GM23338 (cell line): Measurements from ENCODE around the gene GJB3. TPM values are rescaled to one million over a fixed set of nuclear protein-coding genes. Genes with fewer than 3 reads are reported as not detected.

Source experiments
- ATAC-seq: fragments of 200-7000 bp; cut with Tn5 transposase; 3 replicates; pipeline ENCODE4 v1.9.1; 2020
- DNase-seq: peaks from one replicate; pipeline ENCODE4 v3.0.0-alpha.2; 2015; ENCODE audit warnings: low spot score
- H2AFZ ChIP-seq: fragments of 200-600 bp; sonication (generic); 2 replicates; pipeline ENCODE4 v1.8.0; 2016; ENCODE audit warnings: antibody characterized with exemption, mild to moderate bottlenecking, moderate library complexity
- H3F3A ChIP-seq: fragments of 200-600 bp; sonication (generic); replicated peaks from 2 replicates; pipeline ENCODE4 v1.8.0; 2017; ENCODE audit warnings: antibody characterized with exemption, mixed run types, low read depth
- H3K27ac ChIP-seq: fragments of 200-600 bp; sonication (generic); 2 replicates; pipeline ENCODE4 v1.6.1; 2016; ENCODE audit warnings: low read depth
- H3K27me3 ChIP-seq: fragments of 200-600 bp; sonication (generic); 2 replicates; pipeline ENCODE4 v1.8.0; 2016; ENCODE audit warnings: mild to moderate bottlenecking, mixed run types, moderate library complexity; ENCODE audit not compliant: insufficient read depth
- H3K36me3 ChIP-seq: fragments of 200-600 bp; sonication (generic); 2 replicates; pipeline ENCODE4 v1.8.0; 2016; ENCODE audit warnings: mild to moderate bottlenecking; ENCODE audit not compliant: insufficient read depth
- H3K4me1 ChIP-seq: fragments of 200-600 bp; sonication (generic); 2 replicates; pipeline ENCODE4 v1.8.0; 2016; ENCODE audit warnings: mild to moderate bottlenecking, moderate library complexity; ENCODE audit not compliant: insufficient read depth
- H3K4me2 ChIP-seq: fragments of 200-600 bp; sonication (generic); 2 replicates; pipeline ENCODE4 v1.7.1; 2017; ENCODE audit warnings: mixed run types
- H3K4me3 ChIP-seq: fragments of 200-600 bp; sonication (generic); 2 replicates; pipeline ENCODE4 v1.6.1; 2016; ENCODE audit warnings: mixed run types
- H3K79me2 ChIP-seq: fragments of 200-600 bp; sonication (generic); replicated peaks from 2 replicates; pipeline ENCODE4 v1.8.0; 2017; ENCODE audit warnings: mild to moderate bottlenecking; ENCODE audit not compliant: insufficient read depth
- H3K9me2 ChIP-seq: fragments of 200-600 bp; sonication (generic); 2 replicates; pipeline ENCODE4 v1.8.0; 2017; ENCODE audit not compliant: insufficient read depth
- H4K20me1 ChIP-seq: fragments of 200-600 bp; sonication (generic); replicated peaks from 2 replicates; pipeline ENCODE4 v1.8.0; 2017; ENCODE audit warnings: mild to moderate bottlenecking; ENCODE audit not compliant: insufficient read depth
- H3K27ac Mint-ChIP-seq: 2 replicates; pipeline ENCODE4 v1.8.0; 2020; ENCODE audit warnings: inconsistent platforms, mild to moderate bottlenecking, moderate library complexity, mixed read lengths
- H3K27me3 Mint-ChIP-seq: 3 replicates; pipeline ENCODE4 v1.8.0; 2022; ENCODE audit warnings: low read depth, mild to moderate bottlenecking, moderate library complexity, mixed read lengths, inconsistent platforms; ENCODE audit not compliant: insufficient read depth, poor library complexity
- H3K36me3 Mint-ChIP-seq: 3 replicates; pipeline ENCODE4 v1.8.0; 2021; ENCODE audit warnings: low read depth, mild to moderate bottlenecking, inconsistent platforms, moderate library complexity, mixed read lengths
- H3K4me1 Mint-ChIP-seq: 3 replicates; pipeline ENCODE4 v1.8.0; 2020; ENCODE audit warnings: mild to moderate bottlenecking, inconsistent platforms, mixed read lengths
- H3K4me3 Mint-ChIP-seq: 3 replicates; pipeline ENCODE4 v1.8.0; 2021; ENCODE audit warnings: moderate library complexity, mild to moderate bottlenecking, inconsistent platforms, mixed read lengths
- H3K9me3 Mint-ChIP-seq: 3 replicates; pipeline ENCODE4 v1.8.0; 2020; ENCODE audit warnings: moderate library complexity, mild to moderate bottlenecking, inconsistent platforms, mixed read lengths
- CREB1 ChIP-seq: fragments of 250-450 bp; sonication (Bioruptor Pico); IDR thresholded peaks from 2 replicates; pipeline ENCODE4 v1.5.0; 2020; ENCODE audit warnings: low read depth, mild to moderate bottlenecking, moderate library complexity
- NANOG ChIP-seq: IDR thresholded peaks from 2 replicates; pipeline ENCODE4 v1.6.1; 2016; ENCODE audit warnings: antibody characterized with exemption, borderline replicate concordance
- POLR2AphosphoS5 ChIP-seq: IDR thresholded peaks from 2 replicates; pipeline ENCODE4 v1.6.1; 2016; ENCODE audit warnings: antibody characterized with exemption, low read depth
- polyA plus RNA-seq: library from polyadenylated mRNA; unstranded; fragments of >200 nt; fragmentation: Nextera tagmentation; extraction: Ambion mirVana; gene quantifications from 2 replicates; pipeline ENCODE4 v1.2.1, GENCODE V29; 2016
- total RNA-seq: library from RNA; depleted of rRNA; stranded (reverse); fragments of >200 nt; shearing (Covaris generic); gene quantifications from 2 replicates; pipeline ENCODE4 v1.2.3, GENCODE V29; 2014; rRNA removed
- TF ChIP-seq, protein P1 (sequence below): IDR thresholded peaks from one replicate; pipeline ENCODE4 v1.6.1; 2018; ENCODE audit warnings: antibody characterized with exemption; ENCODE audit not compliant: unreplicated experiment
- TF ChIP-seq, protein P2 (sequence below), 2 experiments: fragments of 200-600 bp in 1 of 2; sonication (generic) in 1 of 2; conservative IDR thresholded peaks; 2 replicates each; pipeline versions ENCODE4 v1.5.1 to v1.6.1; 2016 to 2017; ENCODE audit warnings: antibody characterized with exemption in 2 of 2, low read depth in 2 of 2, mild to moderate bottlenecking in 2 of 2, moderate library complexity in 1 of 2

GJB3 gene
- total and polyA plus RNA-seq, 2 experiments from 2014 or later = 0.26 to 0.31 TPM

DNA sequence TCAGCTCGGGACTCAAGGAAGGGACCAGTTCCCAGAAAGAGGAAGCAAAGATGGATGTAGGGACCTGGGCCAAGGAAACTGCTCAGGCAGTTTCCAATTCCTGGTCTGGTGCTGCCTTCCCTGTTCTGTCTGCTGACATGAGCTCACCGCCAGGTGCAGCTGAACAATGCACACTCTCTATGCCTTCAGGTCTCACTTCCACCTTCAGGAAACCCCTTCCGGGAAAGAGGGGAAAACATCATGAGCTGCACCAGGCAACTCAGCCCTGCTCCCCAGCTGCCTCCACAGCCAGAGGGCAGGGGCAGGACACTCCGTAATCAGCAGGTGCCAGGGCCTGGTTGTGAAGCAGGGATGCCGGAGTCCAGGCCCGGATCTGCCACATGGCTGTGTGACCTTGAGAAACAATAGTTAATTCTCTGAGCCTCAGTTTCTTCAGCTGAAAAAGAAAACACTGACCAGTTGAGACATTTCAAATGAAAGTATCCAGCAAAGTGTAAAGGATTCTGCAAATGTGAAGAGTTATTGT lies 50.8 kb downstream of the GJB3 start:
- no peaks in the 10 kb centered on the region for H3K4me1 ChIP-seq
- Mint-ChIP-seq H3K9me3 (no peaks in the 10 kb centered on the region), H3K36me3 (no peaks in the 10 kb centered on the region), H3K4me3 (no peak overlapping the region), H3K4me1 (peaks cover 2% of the 10 kb centered on the region; the same call in 2 of the 3 replicates), H3K27me3 (peaks cover 3% of the 10 kb centered on the region), H3K27ac (no peak overlapping the region)
- no peak overlapping the region for H3K4me2 ChIP-seq
- no peak overlapping the region for H2AFZ ChIP-seq
- no peak overlapping the region for H3K27ac ChIP-seq
- no peak overlapping the region for H3K4me3 ChIP-seq
- no peaks in the 10 kb centered on the region for H3K27me3 ChIP-seq
- no peaks in the 10 kb centered on the region for H3K79me2 ChIP-seq
- no peaks in the 10 kb centered on the region for H4K20me1 ChIP-seq
- no peaks in the 10 kb centered on the region for H3F3A ChIP-seq
- no peak for DNase-seq
- TF ChIP-seq CREB1 (CRISPR knock-in tag) = no peak
- TF ChIP-seq, protein P1, sequence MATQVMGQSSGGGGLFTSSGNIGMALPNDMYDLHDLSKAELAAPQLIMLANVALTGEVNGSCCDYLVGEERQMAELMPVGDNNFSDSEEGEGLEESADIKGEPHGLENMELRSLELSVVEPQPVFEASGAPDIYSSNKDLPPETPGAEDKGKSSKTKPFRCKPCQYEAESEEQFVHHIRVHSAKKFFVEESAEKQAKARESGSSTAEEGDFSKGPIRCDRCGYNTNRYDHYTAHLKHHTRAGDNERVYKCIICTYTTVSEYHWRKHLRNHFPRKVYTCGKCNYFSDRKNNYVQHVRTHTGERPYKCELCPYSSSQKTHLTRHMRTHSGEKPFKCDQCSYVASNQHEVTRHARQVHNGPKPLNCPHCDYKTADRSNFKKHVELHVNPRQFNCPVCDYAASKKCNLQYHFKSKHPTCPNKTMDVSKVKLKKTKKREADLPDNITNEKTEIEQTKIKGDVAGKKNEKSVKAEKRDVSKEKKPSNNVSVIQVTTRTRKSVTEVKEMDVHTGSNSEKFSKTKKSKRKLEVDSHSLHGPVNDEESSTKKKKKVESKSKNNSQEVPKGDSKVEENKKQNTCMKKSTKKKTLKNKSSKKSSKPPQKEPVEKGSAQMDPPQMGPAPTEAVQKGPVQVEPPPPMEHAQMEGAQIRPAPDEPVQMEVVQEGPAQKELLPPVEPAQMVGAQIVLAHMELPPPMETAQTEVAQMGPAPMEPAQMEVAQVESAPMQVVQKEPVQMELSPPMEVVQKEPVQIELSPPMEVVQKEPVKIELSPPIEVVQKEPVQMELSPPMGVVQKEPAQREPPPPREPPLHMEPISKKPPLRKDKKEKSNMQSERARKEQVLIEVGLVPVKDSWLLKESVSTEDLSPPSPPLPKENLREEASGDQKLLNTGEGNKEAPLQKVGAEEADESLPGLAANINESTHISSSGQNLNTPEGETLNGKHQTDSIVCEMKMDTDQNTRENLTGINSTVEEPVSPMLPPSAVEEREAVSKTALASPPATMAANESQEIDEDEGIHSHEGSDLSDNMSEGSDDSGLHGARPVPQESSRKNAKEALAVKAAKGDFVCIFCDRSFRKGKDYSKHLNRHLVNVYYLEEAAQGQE = no peak
- ATAC-seq = no peak
- no peaks in the 10 kb centered on the region for H3K9me2 ChIP-seq
- H3K36me3 ChIP-seq = no peaks in the 10 kb centered on the region

DNA sequence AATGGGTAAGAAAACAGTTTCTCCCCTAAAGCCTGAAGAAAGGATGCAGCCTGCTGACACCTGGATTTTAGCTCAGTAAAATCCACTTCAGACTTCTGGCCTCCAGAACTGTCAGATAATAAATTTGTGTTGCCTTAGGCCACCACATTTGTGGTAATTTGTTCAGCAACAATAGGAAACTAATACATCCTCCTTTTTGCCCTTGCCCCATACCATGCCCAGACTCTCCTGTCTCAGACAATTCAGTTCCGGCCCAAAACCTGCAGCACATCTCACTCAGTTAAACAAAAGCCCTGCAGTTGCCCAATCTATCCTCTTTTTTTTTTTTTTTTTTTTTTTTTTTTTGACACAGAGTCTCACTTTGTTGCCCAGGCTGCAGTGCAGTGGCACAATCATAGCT lies 52.7 kb downstream of the GJB3 start:
- Histone ChIP-seq H3K4me3 (no peak overlapping the region), H3F3A (no peaks in the 10 kb centered on the region), H3K4me2 (no peak overlapping the region), H3K36me3 (no peaks in the 10 kb centered on the region), H3K4me1 (no peaks in the 10 kb centered on the region), H3K27me3 (no peaks in the 10 kb centered on the region), H3K79me2 (no peaks in the 10 kb centered on the region), H3K27ac (no peak overlapping the region), H2AFZ (no peak overlapping the region), H3K9me2 (no peaks in the 10 kb centered on the region), H4K20me1 (no peaks in the 10 kb centered on the region)
- no peaks in the 10 kb centered on the region for H3K9me3 Mint-ChIP-seq
- ATAC-seq = no peak
- peaks cover 1% of the 10 kb centered on the region for H3K27me3 Mint-ChIP-seq
- TF ChIP-seq NANOG (no peak), POLR2AphosphoS5 (no peak)
- TF ChIP-seq, protein P2, sequence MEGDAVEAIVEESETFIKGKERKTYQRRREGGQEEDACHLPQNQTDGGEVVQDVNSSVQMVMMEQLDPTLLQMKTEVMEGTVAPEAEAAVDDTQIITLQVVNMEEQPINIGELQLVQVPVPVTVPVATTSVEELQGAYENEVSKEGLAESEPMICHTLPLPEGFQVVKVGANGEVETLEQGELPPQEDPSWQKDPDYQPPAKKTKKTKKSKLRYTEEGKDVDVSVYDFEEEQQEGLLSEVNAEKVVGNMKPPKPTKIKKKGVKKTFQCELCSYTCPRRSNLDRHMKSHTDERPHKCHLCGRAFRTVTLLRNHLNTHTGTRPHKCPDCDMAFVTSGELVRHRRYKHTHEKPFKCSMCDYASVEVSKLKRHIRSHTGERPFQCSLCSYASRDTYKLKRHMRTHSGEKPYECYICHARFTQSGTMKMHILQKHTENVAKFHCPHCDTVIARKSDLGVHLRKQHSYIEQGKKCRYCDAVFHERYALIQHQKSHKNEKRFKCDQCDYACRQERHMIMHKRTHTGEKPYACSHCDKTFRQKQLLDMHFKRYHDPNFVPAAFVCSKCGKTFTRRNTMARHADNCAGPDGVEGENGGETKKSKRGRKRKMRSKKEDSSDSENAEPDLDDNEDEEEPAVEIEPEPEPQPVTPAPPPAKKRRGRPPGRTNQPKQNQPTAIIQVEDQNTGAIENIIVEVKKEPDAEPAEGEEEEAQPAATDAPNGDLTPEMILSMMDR (conservative IDR thresholded peaks at IDR 0.05; ENCODE audit: low read depth in 2 of 2) = no peak
- no peak for DNase-seq
- no peaks in the 10 kb centered on the region for H3K36me3 Mint-ChIP-seq
- H3K4me1 Mint-ChIP-seq = peaks cover 3% of the 10 kb centered on the region; the same call in 2 of the 3 replicates
- no peak overlapping the region for H3K27ac Mint-ChIP-seq
- H3K4me3 Mint-ChIP-seq = no peak overlapping the region

Other genes starting within 250 kb of the GJB3 start
- 0.50 and 1.4 TPM in 2 replicates for gene GJB5, start 26.2 kb upstream of the GJB3 start, total RNA-seq
- 0.64 TPM in 1 of 2 replicates, not detected in the other for gene GJB5, start 26.2 kb upstream of the GJB3 start, polyA plus RNA-seq
- gene GJB4, start 21.5 kb upstream of the GJB3 start, total RNA-seq = 0.07 TPM in 1 of 2 replicates, not detected in the other
- not detected in 2 replicates for gene GJB4, start 21.5 kb upstream of the GJB3 start, polyA plus RNA-seq
- gene GJA4, start 11.8 kb downstream of the GJB3 start, total RNA-seq = 1.7 and 2.2 TPM in 2 replicates
- 0.82 and 0.95 TPM in 2 replicates for gene GJA4, start 11.8 kb downstream of the GJB3 start, polyA plus RNA-seq
- gene SMIM12, start 78.5 kb downstream of the GJB3 start, total RNA-seq = 25.3 and 28.5 TPM in 2 replicates
- 22.3 and 22.7 TPM in 2 replicates for gene SMIM12, start 78.5 kb downstream of the GJB3 start, polyA plus RNA-seq
- gene DLGAP3, start 148.4 kb downstream of the GJB3 start, total RNA-seq = 12.6 and 13.7 TPM in 2 replicates
- 7.1 and 7.5 TPM in 2 replicates for gene DLGAP3, start 148.4 kb downstream of the GJB3 start, polyA plus RNA-seq
- 7.6 and 9.1 TPM in 2 replicates for gene TMEM35B, start 204.1 kb downstream of the GJB3 start, total RNA-seq
- 27.0 and 27.1 TPM in 2 replicates for gene TMEM35B, start 204.1 kb downstream of the GJB3 start, polyA plus RNA-seq